ENCODE results near the gene ADAM33. TPM values are rescaled to one million over a fixed set of nuclear protein-coding genes. Genes with fewer than 3 reads are reported as not detected.

Gene ADAM33
- total and polyA plus RNA-seq, 4 donors: 0.11 to 1.2 (median 0.60) TPM

GRCh38 chr20:3631534-3631933 is 50.3 kb downstream of the ADAM33 start:
- H3K4me3 ChIP-seq (ENCODE audit: low read depth in 1 of 3, low read length in 3 of 3): no peak overlapping the region
- 92% methylated on average over 5 of the region's 5 CpGs for WGBS
- H3K36me3 ChIP-seq (ENCODE audit: control insufficient read depth in 4 of 4, insufficient read depth in 3 of 4, low read depth in 1 of 4, low read length in 3 of 4): peaks cover 0 to 4% (median 2%) of the 10 kb centered on the region in 4 donors
- no peak for DNase-seq (ENCODE audit: low spot score)
- no peak overlapping the region for H3K9ac ChIP-seq (ENCODE audit: low read depth in 1 of 2, low read length in 2 of 2)
- H3K27me3 ChIP-seq (ENCODE audit: control insufficient read depth in 4 of 4, insufficient read depth in 4 of 4, low read length in 3 of 4): no peaks in the 10 kb centered on the region
- no peak overlapping the region for H3K27ac ChIP-seq (ENCODE audit: low read depth in 1 of 2, low read length in 2 of 2)
- peaks cover 0 to 41% (median 25%) of the 10 kb centered on the region in 4 donors for H3K4me1 ChIP-seq (ENCODE audit: control insufficient read depth in 4 of 4, insufficient read depth in 4 of 4, low read length in 3 of 4)
- no peak for TF ChIP-seq YY1 (IDR thresholded peaks at IDR 0.05)
- H3K9me3 ChIP-seq (ENCODE audit: control insufficient read depth in 4 of 4, low read length in 3 of 4): no peaks in the 10 kb centered on the region

DNA sequence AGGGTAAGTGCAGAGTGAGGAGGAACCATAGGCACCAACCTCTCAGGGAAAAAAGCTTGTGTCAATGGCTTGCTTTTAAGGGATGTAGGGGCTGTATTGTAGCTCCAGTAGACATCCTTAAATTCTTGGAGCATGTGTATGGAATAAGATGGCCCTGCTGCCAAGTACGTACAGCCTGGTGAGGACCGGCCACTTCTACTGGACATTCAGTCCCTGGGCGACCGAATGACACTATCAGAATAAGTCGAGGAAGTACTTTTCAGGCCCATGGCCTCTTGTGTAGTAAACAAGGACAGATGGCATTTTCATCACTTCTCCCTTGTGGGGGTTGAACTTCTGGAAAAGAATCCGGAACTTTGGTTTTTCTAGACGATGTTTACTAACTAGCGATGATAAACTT is 51.4 kb downstream of the ADAM33 start:
- Histone ChIP-seq H3K9me3 (ENCODE audit: control insufficient read depth in 4 of 4, low read length in 3 of 4) (no peaks in the 10 kb centered on the region), H3K27me3 (ENCODE audit: control insufficient read depth in 4 of 4, insufficient read depth in 4 of 4, low read length in 3 of 4) (no peaks in the 10 kb centered on the region), H3K4me1 (ENCODE audit: control insufficient read depth in 4 of 4, insufficient read depth in 4 of 4, low read length in 3 of 4) (peaks cover 0 to 41% (median 25%) of the 10 kb centered on the region in 4 donors), H3K9ac (ENCODE audit: low read depth in 1 of 2, low read length in 2 of 2) (no peak overlapping the region), H3K4me3 (ENCODE audit: low read depth in 1 of 3, low read length in 3 of 3) (no peak overlapping the region), H3K36me3 (ENCODE audit: control insufficient read depth in 4 of 4, insufficient read depth in 3 of 4, low read depth in 1 of 4, low read length in 3 of 4) (peaks cover 2 to 7% (median 4%) of the 10 kb centered on the region in 4 donors), H3K27ac (ENCODE audit: low read depth in 1 of 2, low read length in 2 of 2) (no peak overlapping the region)
- no peak for DNase-seq (ENCODE audit: low spot score)
- TF ChIP-seq RXRA (IDR thresholded peaks at IDR 0.05) (no peak), GABPA (IDR thresholded peaks at IDR 0.05 in 1 of 2, conservative IDR thresholded peaks at IDR 0.05 in 1 of 2) (no peak), ATF3 (IDR thresholded peaks at IDR 0.05) (no peak), TAF1 (conservative IDR thresholded peaks at IDR 0.05) (no peak), NR2F2 (IDR thresholded peaks at IDR 0.05) (no peak), JUND (IDR thresholded peaks at IDR 0.05) (no peak), HNF4A (conservative IDR thresholded peaks at IDR 0.05) (no peak), RAD21 (IDR thresholded peaks at IDR 0.05) (no peak), FOXA2 (IDR thresholded peaks at IDR 0.05) (no peak), MAX (IDR thresholded peaks at IDR 0.05) (no peak), HNF4G (IDR thresholded peaks at IDR 0.05) (no peak), SP1 (IDR thresholded peaks at IDR 0.05) (no peak), FOXA1 (IDR thresholded peaks at IDR 0.05) (no peak)
- TF ChIP-seq, protein P1, sequence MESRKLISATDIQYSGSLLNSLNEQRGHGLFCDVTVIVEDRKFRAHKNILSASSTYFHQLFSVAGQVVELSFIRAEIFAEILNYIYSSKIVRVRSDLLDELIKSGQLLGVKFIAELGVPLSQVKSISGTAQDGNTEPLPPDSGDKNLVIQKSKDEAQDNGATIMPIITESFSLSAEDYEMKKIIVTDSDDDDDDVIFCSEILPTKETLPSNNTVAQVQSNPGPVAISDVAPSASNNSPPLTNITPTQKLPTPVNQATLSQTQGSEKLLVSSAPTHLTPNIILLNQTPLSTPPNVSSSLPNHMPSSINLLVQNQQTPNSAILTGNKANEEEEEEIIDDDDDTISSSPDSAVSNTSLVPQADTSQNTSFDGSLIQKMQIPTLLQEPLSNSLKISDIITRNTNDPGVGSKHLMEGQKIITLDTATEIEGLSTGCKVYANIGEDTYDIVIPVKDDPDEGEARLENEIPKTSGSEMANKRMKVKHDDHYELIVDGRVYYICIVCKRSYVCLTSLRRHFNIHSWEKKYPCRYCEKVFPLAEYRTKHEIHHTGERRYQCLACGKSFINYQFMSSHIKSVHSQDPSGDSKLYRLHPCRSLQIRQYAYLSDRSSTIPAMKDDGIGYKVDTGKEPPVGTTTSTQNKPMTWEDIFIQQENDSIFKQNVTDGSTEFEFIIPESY (IDR thresholded peaks at IDR 0.05): no peak
- TF ChIP-seq, protein P2, sequence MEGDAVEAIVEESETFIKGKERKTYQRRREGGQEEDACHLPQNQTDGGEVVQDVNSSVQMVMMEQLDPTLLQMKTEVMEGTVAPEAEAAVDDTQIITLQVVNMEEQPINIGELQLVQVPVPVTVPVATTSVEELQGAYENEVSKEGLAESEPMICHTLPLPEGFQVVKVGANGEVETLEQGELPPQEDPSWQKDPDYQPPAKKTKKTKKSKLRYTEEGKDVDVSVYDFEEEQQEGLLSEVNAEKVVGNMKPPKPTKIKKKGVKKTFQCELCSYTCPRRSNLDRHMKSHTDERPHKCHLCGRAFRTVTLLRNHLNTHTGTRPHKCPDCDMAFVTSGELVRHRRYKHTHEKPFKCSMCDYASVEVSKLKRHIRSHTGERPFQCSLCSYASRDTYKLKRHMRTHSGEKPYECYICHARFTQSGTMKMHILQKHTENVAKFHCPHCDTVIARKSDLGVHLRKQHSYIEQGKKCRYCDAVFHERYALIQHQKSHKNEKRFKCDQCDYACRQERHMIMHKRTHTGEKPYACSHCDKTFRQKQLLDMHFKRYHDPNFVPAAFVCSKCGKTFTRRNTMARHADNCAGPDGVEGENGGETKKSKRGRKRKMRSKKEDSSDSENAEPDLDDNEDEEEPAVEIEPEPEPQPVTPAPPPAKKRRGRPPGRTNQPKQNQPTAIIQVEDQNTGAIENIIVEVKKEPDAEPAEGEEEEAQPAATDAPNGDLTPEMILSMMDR (IDR thresholded peaks at IDR 0.05; ENCODE audit: low read depth, low read length, missing input control): no peak
- 88% methylated on average over 8 of the region's 8 CpGs for WGBS

GRCh38 chr20:3629893-3630292 is 51.9 kb downstream of the ADAM33 start:
- Histone ChIP-seq H3K27ac (ENCODE audit: low read depth in 1 of 2, low read length in 2 of 2) (no peak overlapping the region), H3K9ac (ENCODE audit: low read depth in 1 of 2, low read length in 2 of 2) (no peak overlapping the region), H3K4me1 (ENCODE audit: control insufficient read depth in 4 of 4, insufficient read depth in 4 of 4, low read length in 3 of 4) (peaks cover 0 to 41% (median 25%) of the 10 kb centered on the region in 4 donors), H3K9me3 (ENCODE audit: control insufficient read depth in 4 of 4, low read length in 3 of 4) (no peaks in the 10 kb centered on the region), H3K27me3 (ENCODE audit: control insufficient read depth in 4 of 4, insufficient read depth in 4 of 4, low read length in 3 of 4) (no peaks in the 10 kb centered on the region), H3K4me3 (ENCODE audit: low read depth in 1 of 3, low read length in 3 of 3) (no peak overlapping the region), H3K36me3 (ENCODE audit: control insufficient read depth in 4 of 4, insufficient read depth in 3 of 4, low read depth in 1 of 4, low read length in 3 of 4) (peaks cover 2 to 10% (median 5%) of the 10 kb centered on the region in 4 donors)
- TF ChIP-seq FOXA2 (IDR thresholded peaks at IDR 0.05) (no peak), YY1 (IDR thresholded peaks at IDR 0.05) (no peak), NR2F2 (IDR thresholded peaks at IDR 0.05) (no peak), SP1 (IDR thresholded peaks at IDR 0.05) (no peak), FOXA1 (IDR thresholded peaks at IDR 0.05) (no peak), RXRA (IDR thresholded peaks at IDR 0.05) (no peak), TAF1 (conservative IDR thresholded peaks at IDR 0.05) (no peak), MAX (IDR thresholded peaks at IDR 0.05) (no peak)
- TF ChIP-seq, protein P2 (IDR thresholded peaks at IDR 0.05; ENCODE audit: low read depth, low read length, missing input control): no peak
- 92% methylated on average over 2 of the region's 2 CpGs for WGBS
- no peak for DNase-seq (ENCODE audit: low spot score)
